Measurements from ENCODE around the gene FLAD1.

Gene FLAD1

DNA sequence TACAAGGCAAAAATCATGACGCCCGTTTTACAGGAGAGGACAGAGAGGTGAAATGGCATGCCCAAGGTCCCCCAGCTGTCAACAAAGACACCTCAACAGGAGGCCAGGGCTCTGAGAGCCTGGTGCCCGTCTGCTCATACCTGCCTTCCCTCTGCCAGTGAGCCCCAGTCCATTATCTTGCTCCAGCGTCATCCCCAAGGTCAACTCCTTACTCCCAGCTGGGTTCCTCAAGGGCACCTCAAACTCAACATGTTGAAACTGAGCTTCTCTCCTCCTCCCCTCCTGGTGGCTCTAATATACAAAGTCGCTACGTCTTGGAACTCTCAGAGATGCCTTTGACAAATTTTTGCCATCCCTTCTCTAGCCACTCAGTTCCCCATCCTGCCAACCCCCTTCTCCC, 30.5 kb upstream of the FLAD1 start:
- no peak for DNase-seq

DNA sequence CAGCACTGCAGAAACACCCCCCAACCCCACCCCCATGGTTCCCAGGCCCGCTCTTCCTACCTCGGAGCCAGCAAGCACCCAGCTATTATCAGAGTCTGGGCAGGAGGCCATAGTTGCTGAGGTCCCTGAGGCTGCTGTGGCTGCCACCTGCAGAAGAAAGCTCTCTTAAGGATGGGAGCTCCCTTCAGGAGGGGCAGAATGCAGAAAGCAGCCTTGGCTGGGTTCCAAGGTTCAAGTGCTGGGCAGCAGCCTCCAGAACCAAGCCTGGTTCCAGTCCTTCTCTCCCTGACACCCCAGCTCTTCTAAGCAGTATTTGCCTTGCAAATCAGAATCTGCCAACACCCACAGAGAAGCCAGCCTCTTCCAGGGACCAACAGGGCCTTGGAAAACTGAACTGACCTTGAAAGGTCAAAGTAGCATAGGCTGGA, 29.5 kb upstream of the FLAD1 start:
- no peak for DNase-seq

DNA sequence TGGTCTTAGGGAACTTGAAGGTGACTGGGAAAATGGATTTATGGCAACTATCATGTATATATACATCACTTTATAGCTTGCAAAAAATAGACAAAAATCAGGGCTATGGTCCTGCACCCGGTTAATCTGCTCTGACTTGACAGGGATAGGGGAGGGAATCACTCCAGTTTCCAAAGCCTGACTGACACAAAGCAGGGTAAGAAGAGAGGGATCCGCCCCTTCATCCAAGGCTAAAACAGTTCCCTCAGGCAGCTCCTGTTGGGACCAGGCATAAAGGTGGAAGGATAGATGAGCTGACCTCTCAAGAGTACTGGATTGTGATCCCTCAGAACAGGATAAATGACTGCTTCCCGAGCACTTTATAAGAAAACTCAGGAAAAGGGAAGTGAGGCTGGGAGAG, 28.6 kb upstream of the FLAD1 start:
- DNase-seq, result no peak

DNA sequence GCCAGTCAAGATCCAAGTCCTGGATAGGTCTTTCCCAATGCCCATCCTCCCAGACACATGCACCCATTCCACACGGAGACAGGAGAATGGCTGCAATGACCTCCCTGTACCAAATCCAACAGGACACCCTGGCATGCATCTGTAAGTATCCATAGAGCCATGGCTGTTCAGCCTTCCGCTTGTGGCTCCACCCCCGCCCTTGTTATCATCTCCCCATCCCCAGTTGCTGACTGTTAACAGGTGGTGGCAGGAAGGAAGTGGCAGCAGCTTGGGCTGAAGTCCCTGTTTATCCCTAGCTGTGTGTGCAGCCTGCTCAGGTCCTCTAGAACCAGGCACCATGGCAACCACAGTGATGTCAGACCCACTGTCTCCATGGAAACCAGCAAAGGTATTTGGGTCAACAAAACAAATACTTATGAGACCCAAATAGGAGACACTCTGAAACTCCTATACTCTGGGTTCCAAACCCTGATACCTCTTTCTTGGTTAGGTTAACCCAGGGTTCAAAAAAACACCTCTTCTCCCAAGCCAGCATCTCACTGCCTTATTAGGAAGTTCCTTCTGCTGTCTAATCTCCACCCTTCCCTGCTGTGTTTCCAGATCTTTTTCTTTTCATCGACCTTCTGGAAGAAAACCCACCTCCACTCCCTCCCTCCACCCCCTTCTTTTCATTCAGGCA, 28.0 kb upstream of the FLAD1 start:
- DNase-seq, result peak; percentile 37

DNA sequence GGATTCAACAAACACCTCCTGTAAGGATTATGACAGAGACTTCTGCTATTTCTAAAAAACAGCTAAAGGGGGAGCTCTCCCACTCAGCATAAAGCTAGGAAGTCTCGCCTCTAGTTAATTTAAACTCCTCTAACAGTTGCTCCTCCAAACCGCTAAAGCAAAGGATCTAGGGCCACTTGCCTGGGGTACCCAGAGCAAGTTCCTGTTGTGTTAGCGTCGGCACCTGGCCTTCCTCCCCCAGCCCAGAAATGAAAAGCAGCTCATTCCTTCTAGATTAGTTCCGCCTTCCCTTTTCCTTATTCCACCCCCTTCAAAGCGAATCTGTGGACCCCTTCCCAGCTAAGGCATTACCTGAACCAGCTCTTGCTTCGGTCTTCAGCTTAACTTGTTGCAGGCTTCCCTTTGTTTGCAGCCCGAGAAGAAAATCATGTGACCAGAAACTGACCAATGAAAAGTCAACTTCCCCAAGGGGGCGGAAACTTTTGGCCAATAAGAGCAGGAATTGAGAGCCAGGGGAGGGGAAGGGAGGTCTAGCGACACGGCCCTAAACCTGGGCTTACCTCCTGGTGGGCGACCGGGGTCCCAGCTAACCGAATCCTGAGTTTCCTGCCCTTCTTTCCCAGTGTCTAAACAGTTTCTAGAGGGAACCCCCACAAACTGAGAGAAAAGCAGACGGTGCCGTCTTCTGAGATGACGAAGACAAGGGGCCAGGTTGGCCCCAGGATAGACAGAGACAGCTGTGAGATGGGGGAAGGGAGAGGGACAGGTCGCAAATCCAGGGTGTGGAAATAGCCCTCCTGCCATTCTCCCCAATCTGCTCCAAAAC, 27.2 kb upstream of the FLAD1 start, which contains the start of gene PBXIP1:
Gene PBXIP1 (minus strand): TSS at position 382 of the 826 bp plus-strand sequence. CDS start 2,378 bp downstream, outside the sequence.
- peak; percentile 76 for DNase-seq

DNA sequence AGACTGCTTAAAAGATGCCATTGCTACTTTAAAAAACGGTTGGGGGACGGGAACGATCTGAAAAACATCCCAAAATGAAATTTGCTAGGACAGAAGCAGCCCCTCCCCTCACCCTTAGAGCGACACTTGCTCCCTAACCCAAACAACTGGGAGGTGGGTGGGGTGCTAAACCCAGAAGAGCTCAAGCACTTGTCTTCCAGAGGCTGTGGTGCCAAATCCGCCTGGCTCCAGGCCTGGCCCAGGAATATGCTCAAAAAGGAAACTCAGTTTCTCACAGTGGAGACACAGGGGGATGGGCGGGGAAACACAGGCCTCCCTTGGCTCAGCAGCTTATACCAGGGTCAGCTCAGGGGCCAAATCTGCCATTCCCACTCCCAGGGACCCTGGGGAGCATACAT, 26.6 kb upstream of the FLAD1 start:
- DNase-seq, result no peak

DNA sequence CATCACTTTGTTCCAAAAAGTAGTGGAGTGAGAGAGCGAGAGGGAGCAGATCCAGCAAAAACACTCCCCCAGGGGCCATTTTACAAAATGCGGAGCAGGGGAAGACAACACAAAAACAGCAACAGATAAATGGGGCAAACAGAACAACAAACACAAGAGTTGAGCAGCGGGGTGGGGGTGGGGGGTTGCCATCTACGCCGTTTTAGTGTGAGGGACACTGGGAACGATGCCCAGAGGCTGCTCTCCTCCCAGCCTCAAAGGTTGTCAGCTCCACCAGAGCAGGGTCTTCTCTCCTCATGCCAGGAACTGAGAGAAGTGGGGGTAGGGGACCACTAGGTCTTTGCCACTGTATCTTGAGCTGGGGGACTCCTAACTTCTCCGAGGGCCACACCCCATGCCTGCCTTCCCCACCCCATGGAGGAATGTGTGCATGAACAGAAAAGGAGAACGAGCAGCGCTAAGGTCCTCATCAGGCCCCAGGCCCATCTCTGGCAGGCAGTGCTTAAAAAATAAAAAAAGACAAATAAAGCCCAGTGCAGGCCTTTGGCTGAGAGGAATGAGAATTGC, 26.0 kb upstream of the FLAD1 start:
- DNase-seq, result no peak

DNA sequence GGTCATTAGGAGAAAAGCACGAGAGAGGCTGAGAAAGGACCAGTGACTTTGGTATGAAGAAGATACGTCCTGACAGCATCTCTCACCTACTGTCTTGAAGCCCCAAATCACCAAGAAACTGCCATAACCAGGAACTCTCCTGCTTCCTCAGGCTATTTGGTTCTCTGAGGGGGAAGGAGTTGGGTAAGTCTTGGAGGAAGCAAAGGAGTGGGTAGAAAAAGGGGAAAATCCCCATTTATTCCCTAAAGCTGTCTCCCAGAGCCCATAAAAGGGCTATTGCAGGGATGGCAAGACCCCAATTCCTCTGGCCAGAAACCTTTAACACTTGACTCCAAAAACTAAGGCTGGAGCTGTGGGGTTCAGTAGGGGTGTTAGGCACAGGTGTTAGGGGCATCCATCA, 25.1 kb upstream of the FLAD1 start:
- no peak for DNase-seq

DNA sequence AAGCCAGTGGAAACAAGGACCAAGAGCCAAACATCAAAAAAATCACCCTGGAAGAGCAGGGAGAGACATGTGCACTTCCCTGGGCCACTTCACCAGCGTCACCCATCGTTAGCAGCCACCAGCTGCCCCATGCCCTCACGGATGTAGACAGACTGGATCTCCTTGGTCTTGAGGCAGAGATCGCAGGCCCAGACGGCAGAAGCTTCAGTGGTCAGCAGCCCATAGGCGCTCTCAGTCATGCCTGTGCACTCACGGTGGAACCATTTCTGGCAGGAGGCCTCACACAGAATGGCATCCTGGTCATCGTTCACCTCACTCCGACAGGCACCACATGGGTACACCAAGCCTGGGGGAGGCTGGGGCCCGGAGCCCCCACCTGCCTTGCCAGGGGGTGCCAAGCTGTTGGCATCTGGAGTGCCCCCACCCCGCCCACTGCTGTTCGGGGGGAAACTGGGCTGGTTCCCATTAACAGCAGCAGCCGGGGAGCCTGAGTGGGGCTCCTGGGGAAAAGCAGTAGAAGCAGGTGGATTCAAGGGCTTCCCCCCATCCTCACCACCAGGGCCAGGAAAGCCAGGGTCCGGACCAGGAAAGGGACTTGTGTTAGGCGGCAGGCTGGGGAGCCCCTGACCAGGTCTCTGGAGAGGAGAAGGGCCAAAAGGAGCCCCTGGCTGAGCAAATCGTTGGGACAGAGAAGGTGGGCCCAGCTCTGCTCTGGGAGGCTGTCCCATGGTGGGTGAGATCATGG, 24.3 kb upstream of the FLAD1 start:
- no peak for DNase-seq

DNA sequence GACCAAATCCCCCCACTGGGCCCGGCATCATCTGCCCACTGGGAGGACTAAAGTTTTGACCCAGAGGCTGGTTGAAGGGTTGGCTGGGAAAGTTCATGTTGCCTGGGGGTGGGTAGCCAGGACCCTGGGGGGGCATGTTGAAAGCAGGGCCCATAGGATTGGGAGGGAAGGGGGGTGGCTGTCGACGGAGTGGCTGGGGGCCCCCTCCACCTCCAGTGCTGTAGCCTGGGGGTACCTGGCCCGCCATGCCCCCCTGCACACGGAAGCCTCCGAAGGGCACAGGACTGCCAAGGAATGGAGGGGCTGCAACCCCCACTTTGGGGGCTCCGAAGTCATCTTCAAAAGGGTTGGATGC, 23.7 kb upstream of the FLAD1 start:
- DNase-seq, result no peak

DNA sequence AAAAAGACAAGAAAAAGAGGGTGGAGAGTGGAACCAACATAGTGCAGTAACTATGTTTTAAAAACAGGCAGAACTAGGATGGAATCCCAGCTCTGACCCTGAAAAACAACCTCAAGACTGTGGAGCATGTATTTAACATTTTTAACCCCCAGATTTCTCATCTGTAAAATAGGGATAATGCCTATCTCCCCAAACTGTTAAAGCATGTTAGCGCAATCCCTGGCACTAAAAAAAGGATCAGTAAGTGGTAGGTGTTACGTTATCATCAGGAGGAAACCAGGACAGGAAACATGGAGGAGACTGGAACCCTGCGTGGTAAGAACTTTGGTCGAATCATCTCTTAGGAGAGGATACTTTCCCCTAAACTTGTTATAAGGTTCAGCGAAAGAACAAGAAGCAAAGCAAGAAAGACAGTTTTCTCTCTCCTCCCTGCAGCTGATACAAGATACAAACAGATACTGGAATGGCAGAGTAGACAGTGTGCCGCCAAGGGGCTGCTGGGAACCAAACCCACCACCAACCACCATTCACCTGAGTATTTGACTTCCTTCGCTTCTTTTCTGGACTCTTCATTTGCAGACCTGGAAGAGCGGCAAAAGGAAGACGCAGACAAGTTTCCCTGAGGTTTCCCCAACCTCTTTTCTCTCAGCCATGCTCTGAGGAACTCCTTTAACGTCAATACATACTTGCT, 22.6 kb upstream of the FLAD1 start:
- DNase-seq, result no peak

DNA sequence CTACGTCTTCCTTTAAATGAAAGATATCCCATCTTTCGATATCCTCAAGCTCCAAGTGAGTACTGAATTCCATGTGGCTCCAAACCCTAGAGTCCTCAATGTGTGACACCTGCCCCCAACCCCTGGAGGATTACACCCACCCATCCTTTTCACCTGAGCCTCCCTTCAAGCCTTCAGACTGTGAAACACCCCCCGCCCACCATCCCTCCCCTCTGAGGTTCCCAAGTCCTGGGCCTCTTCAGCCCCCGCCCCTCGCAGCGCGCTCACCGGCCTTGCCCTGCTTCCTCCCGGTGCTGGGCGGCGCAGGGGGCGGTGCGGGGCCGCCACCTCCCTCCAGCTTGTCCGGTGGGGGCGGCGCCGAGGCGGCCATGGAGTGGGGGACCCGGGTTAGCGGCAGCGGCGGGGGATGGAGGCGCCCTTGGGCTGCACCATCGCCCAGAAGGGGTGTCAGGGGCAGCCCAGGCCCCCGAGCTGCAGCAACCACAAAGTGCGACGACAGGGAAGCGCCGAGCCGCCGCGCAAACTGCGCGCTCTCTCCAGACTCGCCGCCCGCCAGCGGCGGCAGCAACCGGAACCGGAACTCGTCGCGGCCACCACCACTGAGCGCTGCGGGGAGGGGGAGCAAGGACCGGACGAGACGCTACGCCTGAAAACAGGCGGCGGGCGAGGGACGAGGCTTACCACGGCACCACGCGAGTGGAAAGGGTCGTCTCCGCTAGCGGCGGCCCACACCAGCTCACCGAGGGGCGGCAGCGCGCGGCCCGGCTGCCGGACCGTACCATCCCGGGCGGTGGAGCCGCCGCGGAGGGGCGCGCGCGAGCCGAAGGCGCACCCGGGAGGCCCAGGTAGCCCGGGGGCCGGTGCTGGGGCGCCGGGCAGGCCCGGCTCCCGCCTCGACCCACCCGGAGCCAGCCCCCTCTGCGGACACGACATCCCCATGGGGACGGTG, 21.7 kb upstream of the FLAD1 start, which contains the start of gene PYGO2:
Gene PYGO2 (minus strand): TSS at position 576 of the 949 bp plus-strand sequence. CDS start 206 bp downstream, at position 370.
- peak; percentile 77 for DNase-seq

DNA sequence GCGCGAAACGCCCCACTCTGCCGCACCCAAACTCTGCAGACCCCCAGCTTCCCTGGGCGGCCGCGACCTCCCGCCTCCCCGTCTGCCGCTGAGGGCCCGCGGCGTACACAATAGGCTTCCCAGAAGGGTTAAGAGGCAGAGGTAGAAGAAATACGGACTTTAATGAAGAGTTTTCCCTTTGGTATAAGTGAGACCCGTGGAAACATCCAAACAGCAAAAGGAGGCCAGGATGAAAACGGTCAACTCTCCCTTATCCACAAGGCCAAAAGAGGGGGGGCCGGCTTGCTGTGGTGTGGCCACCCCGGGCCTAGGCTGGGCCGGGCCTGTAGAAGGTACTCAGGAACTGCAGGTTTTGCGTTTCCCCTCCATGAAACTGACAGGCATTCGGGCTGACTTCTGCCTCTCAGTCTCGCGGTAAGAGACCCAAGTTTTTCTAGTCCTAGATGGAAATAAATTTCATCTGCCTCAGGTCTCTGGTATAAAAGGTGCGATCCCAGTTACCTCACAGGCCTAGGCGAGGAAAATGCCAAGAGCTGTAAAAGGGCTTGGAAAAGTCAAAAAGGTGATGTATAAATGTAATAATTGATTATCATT, 20.9 kb upstream of the FLAD1 start:
- DNase-seq, result no peak

DNA sequence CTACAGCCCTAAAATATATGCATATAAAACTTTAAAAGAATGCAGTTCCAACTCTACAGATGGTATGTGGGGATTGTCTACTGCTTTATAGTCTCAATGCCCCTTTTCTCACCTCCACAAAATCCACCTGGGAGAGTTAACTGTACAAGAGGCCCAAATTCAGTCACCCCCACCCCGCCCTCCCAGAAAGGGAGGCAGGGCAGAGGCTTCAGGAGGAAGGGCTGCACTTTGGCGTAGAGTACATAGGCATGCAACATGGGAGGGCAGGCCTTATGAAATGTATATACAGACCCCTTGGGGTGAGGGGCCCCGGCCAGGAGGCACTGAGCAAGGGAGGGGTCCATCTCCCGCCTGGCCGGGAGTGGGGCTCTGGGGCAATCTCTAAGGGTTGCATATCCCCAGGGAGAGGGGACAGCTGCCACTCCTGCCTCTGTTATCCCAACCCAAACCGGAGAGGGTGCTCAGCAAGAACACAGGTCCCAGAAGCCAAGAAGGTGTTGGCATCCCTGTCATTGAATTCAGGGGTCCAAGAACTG, 20.3 kb upstream of the FLAD1 start:
- DNase-seq, result no peak

DNA sequence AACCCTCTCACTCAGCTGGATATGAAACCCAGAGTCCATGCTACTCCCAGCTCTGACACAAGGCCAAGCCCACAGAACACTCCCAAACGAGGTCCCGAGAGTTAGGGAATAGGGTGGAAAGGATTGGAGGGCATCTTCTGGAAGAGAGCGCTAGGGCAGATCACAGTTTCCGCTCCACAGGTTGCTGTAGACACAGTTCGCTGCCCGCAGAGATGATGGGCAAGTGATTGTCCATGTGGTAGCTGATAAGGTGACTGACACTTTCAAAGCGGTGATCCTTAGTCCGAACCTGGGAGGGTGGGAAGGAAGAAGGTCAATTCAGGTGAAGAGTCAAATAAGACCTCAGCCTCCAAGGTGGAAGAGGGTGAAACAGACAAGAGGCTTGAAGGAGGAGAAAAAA, 19.5 kb upstream of the FLAD1 start:
- DNase-seq, result no peak

DNA sequence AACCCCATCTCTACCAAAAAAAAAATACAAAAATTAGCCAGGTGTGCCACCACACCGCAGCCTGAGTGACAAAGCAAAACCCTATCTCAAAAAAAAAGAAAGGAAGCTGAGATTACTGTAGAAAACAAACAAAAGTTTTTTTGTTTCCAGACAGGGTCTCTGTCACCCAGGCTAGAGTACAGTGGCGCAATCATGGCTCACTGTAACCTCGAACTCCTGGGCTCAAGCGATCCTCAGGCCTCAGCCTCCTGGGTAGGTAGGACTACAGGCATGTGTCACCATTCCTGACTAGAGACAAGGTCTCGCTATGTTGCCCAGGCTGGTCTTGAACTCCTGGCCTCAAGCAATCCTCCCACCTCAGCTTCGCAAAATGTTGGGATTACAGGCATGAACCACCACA, 18.8 kb upstream of the FLAD1 start:
- DNase-seq, result no peak

DNA sequence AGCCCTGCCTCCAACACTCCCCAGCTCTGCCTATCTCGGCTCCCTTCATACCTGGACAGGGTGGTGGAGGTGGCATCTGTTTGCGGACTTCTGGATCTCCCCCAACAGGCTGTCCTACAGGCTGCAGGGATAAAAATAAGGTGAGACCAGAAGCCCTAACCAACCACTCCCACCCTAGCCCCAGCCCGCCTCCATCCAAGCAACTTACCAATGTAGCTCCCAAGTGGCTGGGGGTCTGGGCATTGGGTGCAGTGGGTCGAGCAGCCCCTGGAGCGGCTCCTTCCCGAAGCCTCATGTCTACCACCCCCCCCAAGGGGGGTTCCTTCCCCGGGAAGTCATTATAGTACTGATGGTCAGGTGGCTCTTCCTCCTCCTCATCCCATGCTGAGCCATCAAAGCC, 17.0 kb upstream of the FLAD1 start:
- no peak for DNase-seq

DNA sequence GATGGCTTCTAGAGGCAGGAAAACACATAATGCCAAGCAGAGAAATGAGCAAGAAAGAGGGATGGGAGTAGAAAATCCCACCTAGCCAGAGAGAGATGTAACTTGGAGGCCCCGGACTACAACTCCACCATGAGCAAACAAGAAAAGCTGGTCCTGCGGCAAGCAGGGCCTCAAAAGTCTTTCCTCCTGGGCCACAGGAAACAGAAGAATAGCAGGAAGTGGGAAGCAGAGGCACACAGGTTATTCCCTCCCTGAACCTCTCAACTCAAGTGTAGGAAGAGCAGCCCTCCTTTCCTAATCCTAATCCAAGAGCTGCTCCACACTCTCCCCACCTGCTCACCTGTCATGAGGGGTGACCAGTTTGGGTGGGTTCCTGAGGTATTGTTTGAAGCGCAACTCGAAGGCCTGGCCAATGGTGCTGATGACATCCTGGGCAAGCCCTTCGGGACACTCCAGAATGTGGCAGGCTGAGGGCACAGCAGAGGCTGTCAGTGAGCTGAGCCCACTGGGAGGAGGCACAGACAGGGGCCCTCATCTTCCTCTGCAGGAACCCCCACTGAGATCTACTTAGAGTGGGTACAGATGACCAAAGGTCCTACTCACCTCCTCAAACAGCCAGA, 15.7 kb upstream of the FLAD1 start:
- DNase-seq, result no peak

DNA sequence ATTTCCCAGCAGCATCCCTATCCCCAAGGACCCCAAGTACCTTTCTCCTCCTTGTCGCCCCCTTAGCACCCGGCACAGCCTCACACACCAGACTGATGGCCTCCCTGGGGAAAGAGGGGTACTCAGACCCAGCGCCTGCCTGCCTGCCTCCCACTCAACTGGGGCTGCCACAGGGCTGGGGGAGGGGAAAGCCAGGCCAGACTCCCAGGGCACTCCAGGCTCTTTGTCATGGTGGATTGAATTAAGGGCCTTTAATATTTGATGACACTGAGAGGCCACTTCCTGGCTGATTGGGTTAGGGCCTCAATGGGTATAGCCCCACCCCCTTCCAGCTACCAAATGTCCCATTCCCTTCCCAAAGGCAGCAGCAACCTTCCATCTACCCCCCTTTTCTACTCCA, 14.4 kb upstream of the FLAD1 start:
- no peak for DNase-seq

DNA sequence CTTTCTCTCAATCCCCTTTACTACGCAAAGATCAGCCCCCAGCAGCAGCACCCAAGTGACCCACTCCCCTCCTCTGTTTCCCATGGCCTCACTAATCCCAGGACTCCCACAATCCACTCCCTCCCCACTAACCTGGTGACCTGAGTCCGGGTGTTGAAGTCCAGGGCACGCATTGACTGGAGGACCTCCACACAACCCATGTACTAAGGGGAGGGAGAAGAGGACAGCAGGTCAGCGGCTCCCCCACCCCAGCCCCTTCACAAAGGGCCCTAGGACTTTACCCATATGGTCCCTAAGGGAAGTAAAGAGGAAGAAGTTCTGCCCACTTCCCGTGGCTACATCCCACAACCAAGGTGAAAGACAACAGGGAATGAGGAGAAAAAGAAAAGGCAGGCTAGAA, 13.9 kb upstream of the FLAD1 start:
- DNase-seq, result no peak

Measured in HCEC 1CT (cell line).